ENCODE results near the gene GLRX2.
"Not testable (repeated sequence)": the region's sequence is repeated elsewhere in the genome, so short reads cannot be mapped to it uniquely, and the experiment has no call there.

The GLRX2 gene

DNA sequence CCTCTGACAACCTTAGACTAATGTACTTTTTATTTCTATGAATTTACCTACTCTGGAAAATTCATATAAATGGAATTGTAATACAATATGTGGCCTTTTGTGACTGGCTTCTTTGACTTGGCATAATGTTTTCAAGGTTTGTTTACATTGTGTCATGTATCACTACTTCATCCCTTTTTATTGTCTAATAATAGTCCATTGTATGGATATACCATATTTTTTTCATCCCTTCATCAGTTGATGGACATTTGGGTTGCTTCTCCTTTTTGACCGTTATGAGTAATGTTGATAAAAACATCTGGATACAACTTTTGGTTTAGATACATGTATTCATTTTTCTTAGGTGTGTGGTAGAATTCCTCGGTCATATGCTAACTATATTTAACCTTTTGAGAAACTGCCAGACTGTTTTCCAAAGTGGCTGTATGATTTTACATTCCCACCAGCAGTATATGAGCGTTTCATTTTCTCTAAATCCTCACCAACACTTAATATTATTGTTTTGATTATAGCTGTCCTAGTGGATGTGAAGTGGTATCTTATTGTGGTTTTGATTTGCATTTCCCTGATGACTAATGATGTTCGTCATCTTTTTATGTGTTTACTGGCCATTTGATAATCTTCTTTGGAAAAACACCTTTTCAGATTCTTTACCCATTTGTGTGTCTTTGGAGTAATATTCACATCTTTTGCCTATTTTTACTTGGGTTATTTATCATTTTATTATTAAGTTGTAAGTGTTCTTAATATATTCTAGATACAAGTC is 42.3 kb downstream of the GLRX2 start:
- DNase-seq (ENCODE audit: low spot score) = no peak

DNA sequence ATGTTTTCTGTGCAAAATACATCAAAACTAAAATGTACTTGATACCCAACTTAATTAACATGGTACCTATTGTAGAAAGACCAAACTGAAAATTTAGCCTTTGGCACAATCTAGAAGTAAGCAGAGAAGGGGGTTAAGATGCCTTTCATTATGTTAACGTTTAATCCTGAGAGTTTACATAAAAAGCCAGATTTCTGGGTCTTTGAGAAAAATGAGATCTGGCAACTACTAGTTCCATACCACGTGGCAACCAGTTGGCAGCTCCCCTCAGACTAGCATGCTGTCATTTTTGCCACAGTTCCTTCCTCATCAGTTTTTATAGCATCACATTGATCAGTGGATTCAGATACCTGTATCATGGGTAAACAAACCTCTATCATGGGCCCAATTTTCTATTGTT is 44.3 kb downstream of the GLRX2 start:
- DNase-seq (ENCODE audit: low spot score) = no peak

DNA sequence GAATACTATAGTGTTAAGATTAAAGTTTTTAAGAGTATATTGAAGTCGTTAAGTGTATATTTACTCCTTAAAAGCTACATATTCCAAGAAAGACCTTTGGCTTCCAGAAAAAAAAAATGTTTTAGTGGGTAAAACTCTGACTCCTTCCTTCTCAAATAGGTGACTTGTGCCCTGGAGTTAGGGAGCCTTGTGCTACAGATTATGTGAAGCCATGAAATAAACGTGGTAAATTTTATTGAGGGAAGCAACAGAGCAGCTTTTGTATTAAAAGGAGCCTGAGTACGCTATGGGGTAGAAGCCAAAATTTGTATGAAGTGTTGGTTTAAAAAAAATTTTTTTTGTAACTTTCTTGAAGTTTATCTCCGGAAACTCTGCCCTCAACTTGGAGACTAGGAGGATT is 44.8 kb downstream of the GLRX2 start:
- DNase-seq (ENCODE audit: low spot score) = no peak

DNA sequence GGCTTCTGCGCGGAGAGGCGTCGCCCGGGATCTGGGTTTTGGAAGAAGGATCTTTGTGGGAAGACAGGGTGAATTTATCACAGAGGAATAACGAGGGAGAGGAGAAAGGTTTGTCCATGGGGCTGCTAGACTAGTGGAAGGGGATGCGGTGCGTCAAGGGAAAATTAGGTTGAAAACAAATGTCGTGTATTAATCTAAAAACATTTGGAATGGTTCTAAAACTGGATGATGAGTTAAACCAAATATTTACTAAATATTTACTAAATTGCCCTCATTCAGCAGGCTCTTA is 45.2 kb downstream of the GLRX2 start:
- DNase-seq (ENCODE audit: low spot score) = no peak

DNA sequence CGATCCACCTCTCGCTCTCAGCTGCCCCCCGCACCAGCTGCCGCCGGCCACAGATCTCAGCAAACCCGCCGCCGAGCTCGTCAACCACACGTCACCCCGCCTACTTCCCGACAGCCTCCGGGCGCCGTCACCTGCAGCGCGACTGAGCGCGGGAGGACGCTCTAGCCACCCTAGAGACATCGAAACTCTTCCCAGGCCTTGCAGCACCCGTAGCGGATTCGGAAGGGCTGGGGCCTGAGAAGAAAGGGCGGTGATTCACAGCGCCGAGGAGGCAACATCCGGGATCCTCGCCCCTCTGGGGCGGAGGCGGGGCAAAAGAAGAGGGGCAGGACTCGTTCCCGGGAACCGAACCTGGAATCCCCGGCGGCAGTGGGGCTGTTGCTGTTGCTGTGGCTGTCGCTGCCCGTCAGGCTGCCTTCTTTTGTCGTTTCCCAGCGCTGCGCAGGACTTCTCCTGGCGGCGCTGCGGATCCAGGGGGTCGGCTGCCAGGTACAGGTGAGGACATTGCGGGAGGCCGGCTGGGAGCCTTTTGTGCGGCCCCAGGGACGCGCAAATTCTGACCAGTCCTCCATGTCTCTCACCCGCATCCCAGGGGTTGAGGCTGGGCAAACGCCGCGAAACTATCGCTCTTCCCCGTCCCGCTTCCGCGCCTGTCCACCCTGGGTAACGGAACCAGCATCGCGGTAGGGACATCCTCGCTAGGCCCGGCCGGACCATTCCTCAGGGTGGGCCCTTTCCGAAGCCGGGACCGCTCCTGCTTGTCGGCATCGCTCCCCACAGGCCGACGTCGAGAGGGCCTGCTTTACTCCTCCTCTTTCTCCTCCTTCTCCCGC is 45.7 kb downstream of the GLRX2 start, which contains the start of the genes RO60 and UCHL5:
RO60 (plus strand) TSS at position 331 of the 833 bp plus-strand sequence. CDS start 9,443 bp downstream, outside the sequence.
UCHL5 (minus strand) TSS at position 79 of the 833 bp plus-strand sequence. CDS start 100 bp downstream, outside the sequence.
- DNase-seq (ENCODE audit: low spot score) = peak; percentile 96

DNA sequence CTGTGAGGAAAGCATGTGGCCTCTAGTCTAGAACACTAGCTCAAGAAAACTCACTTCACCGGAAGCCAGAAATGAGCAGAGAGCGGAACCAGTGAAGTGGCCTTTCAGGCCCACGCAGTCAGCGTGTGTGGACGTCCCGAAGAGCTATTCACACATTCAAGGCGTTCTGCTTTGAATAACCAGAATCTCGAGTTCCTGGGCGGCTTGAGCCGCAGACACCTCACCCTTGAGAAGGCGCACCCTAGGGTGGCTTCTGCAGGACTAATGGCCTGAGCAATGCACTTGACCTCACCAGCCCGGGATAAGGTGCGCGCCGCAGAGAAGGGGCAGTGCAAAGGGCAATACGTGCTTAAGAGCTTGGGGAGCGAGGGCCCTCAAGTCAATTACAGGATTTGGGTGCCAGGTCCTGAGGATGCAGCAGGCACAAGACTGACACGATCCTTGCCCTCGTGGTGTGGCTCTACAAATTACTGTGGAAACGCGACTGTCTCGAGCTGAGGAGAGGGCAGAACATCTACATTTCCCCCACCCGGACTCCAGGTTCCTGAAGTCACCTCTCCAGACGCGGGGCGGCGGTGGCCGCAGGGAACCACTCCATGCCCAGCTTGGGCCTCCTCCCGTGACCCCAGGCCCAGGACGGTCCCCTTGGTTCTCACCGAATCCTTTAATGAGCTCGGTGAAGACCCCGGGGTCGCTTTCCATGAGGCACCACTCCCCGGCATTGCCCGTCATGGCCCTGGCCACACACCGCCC is 46.5 kb downstream of the GLRX2 start:
- no peak for DNase-seq (ENCODE audit: low spot score)

DNA sequence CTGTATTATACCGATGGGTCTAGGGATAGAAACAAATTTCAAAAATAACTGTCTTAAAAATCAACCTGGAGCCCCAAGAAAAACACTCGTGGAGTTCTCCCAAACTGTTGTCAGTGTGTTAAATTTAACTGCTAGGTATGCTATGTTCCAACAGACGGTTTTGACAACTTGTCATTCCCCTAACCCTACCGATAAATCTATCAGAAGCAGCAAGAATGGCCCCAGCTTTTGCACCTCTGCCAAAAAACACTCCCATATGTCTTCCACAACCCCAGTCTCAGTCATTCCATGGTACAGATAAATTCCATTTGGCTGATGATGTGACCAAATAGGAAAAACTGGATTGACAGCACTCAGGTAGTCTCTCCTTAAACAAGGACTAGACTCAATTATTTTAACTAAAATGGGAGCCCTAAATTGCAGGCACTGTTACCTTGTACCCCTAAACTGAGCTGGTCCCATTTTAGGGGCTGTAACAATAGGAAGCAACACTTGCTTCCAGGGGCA is 51.0 kb downstream of the GLRX2 start:
- no peak for DNase-seq (ENCODE audit: low spot score)

DNA sequence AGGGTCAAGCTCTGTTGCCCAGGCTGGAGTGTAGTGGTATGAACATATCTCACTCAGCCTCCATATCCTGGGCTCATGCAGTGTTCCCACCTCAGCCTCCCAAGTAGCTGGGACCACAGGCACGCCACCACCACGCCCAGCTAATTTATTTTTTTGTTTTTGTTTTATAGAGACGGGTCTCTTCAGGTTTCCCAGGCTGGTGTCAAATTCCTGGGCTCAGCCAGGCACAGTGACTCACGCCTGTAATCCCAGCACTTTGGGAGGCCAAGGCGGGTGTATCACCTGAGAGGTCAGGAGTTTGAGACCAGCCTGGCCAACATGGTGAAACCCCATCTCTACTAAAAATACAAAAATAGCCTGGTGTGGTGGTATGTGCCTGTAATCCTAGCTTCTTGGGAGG is 56.3 kb downstream of the GLRX2 start:
- not testable (repeated sequence) for DNase-seq (ENCODE audit: low spot score)
